Lower leg skin (tissue), 3 donors: Measurements from ENCODE around the gene MOCS2.

Experiments
- POLR2A ChIP-seq, 2 donors: fragments of 450-650 bp; IDR thresholded peaks; one replicate each; pipeline ENCODE4 v1.6.1; 2016 to 2017; ENCODE audit warnings: antibody characterized with exemption in 2 of 2, mild to moderate bottlenecking in 1 of 2, moderate library complexity in 1 of 2
- TF ChIP-seq, protein P1 (sequence below), 3 donors: fragments of 450-650 bp; IDR thresholded peaks; one replicate each; pipeline ENCODE4 v1.5.1; 2016; ENCODE audit warnings: antibody characterized with exemption in 3 of 3, mild to moderate bottlenecking in 3 of 3, moderate library complexity in 2 of 3

DNA sequence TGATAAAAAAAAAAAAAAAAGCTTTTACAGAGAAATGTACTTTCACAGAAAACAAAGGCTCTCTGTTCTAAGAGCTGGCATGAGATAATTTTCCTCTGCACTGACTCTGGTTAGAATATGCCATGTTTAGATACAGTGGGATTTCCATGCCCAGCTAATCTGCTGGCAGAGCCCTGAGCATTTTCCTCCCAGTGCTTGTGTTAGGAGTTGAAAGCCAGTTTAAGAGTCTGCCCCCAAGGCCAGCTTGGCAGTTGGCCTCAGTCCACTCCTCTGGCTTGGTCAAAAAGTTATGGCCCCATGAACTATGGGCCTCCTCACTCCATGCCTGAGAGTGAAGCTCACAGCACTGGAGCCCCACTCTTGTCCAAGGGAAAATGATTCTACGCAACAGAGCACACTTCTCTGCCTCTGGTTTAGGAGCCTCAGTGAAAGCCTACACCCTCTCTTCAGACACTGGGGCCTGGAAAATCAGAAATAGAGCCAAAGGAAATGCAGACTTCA is 21.9 kb downstream of the MOCS2 start:
- no peak for TF ChIP-seq POLR2A (IDR thresholded peaks at IDR 0.05)
- TF ChIP-seq, protein P1, sequence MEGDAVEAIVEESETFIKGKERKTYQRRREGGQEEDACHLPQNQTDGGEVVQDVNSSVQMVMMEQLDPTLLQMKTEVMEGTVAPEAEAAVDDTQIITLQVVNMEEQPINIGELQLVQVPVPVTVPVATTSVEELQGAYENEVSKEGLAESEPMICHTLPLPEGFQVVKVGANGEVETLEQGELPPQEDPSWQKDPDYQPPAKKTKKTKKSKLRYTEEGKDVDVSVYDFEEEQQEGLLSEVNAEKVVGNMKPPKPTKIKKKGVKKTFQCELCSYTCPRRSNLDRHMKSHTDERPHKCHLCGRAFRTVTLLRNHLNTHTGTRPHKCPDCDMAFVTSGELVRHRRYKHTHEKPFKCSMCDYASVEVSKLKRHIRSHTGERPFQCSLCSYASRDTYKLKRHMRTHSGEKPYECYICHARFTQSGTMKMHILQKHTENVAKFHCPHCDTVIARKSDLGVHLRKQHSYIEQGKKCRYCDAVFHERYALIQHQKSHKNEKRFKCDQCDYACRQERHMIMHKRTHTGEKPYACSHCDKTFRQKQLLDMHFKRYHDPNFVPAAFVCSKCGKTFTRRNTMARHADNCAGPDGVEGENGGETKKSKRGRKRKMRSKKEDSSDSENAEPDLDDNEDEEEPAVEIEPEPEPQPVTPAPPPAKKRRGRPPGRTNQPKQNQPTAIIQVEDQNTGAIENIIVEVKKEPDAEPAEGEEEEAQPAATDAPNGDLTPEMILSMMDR (IDR thresholded peaks at IDR 0.05): no peak
